Stimulated activated CD8-positive, alpha-beta memory T cell treated with anti-CD3 and anti-CD28 coated beads, Interleukin-4, amount 100 ng/mL, for 48 hours (primary cell): ENCODE data around the gene NEIL1.
"Not testable (repeated sequence)": the region's sequence is repeated elsewhere in the genome, so short reads cannot be mapped to it uniquely, and the experiment has no call there.

Experiments
- DNase-seq: peaks from one replicate; pipeline ENCODE4 v3.0.0-alpha.2; 2020

The NEIL1 gene

GRCh38 chr15:75335313-75335704 is 11.5 kb upstream of the NEIL1 start:
- DNase-seq, result no peak

DNA sequence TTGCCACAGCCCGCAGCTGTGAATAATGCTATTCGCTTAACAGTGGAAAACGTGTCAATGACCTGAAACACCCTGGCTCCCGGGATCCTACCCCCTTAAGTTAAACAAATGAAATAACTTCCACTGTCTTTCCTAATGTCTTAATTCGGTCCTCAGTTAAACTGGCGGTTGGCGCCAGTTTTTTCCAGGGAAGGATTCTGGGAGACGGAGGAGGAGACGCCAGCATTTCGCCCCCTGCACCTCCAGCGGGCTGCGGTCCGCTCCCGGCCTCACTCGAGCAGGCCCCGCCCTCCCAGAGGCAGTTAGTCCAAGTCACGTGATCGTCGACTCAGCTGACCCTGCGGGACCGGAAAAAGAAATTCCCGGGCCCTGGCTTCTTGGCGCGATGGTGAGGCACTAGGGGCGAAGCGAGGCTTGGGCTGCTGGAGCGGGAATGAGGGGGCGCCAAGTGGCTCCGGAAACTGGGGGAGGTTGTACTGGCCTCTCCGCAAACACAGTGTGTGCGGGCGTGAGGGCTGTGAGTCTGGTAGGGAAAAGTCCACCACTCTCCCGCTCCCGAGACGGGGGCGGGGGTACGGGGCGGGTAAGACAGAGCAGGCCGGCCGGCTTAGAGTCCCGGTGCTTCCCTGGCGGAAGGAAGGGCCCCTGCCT is 11.0 kb upstream of the NEIL1 start, which contains the start of gene COMMD4:
Gene COMMD4, plus strand, starts transcription at position 359 of the 651 bp plus-strand sequence. Its CDS starts 27 bp downstream, at position 386.
- peak; percentile 94 for DNase-seq

DNA sequence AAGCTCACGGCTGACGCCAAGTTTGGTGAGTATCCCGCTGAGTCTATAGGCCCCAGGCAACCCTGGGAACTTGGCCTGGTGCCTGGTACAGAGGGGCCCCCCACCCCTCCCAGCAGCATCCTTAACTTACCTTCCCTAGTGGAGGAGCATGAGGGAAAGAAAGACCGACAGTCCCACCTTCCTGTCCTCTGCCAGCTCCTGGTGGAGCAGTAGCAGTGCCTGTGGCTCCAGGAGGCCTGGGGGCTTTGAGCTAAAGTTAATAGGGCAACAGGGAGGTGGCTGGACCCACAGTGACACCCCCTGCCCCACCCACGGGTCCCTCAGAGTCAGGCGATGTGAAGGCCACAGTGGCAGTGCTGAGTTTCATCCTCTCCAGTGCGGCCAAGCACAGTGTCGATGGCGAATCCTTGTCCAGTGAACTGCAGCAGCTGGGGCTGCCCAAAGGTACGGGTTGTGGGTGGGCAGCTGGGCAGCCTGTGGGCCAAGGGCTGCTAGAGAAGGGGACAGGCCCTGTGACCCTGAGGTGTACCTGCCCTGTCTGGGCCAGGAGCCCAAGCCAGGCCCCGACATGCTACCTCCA is 8.1 kb upstream of the NEIL1 start:
- DNase-seq, result no peak

DNA sequence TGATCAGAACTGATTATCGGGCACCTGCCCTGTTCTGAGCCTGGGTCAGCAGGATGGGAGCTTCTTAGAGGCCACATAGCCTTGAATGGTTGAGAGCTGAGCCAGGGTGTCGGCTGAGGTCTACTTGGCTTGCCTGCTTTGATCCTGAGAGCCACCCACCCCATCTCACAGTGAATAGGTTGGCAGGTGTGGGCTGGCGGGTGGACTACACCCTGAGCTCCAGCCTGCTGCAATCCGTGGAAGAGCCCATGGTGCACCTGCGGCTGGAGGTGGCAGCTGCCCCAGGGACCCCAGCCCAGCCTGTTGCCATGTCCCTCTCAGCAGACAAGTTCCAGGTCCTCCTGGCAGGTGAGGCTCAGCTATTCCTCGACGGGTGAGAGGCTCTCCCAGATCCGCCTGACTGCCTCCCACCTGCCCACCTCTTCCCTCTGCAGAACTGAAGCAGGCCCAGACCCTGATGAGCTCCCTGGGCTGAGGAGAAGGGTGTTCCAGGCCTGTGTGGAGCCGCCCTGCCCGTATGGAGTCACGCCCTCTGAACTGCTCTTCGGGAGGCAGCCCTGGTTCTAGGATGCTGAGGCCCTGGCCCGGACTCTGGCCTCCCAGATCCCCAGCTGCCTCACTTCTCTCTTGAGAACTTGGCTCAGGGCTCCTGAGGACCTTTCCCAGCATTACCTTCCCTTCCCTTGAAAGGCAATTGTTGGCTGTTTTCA is 7.2 kb upstream of the NEIL1 start:
- DNase-seq, result no peak

DNA sequence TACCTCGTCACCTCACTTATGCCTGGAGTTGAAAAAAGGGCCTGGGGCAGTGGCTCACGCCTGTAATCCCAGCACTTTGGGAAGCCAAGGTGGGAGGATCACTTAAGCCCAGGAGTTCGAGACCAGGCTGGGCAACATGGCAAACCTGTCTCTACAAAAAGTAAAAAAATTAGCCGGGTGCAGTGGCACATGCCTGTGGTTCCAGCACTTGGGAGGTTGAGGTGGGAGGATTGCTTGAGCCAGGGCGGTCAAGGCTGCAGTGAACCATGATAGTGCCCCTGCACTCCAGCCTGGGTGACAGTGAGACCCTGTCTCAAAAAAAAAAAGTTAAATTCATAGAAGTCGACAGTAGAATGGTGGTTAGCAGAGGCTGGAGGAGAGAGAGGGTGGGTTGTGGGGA is 4.6 kb upstream of the NEIL1 start:
- DNase-seq, result no peak

- DNase-seq, result not testable (repeated sequence)
Observed at GRCh38 chr15:75343953-75344352, 2.9 kb upstream of the NEIL1 start.

DNA sequence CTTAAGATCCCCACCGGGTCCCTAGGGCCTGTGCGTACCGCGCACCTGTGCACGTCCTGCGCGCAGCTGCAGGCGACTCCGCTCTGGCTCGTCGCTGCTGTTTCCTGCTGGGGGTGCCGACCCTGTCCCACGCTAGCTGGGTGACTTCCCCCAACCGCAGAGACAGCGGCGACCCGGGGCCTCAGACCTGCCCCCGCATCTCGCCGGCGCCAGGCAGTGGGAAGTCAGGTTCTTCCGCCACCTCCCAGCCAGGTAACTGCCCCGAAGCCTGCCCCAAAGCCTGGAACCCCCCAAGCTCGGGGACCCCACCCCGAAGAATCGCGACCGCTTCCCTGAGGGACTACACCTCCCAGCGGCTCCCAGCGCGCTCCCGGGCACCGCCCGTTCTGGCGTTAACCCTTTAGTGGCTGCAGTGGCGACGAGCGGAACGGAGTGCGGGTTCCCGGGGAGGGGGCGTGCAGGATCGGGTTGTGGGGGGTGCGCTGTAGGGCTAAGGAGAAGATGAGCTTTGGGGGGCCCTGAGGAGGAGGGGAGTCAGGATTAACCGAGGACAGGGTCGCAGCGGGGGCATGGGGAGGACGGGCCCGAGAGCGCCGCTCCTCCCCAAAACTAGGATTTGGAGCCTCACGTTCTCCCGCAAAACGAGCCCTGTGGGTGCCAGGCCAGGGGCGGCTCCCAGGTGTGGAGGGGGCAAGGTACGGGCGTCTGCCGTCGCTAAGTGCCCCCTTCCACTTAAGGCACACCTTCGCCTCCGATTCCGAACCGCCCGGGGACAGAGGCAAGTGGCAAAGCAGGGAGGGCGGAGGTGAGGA is 589 bp downstream of the NEIL1 start:
- DNase-seq, result peak; percentile 62

GRCh38 chr15:75348034-75348561 is 1.3 kb downstream of the NEIL1 start:
- no peak for DNase-seq

DNA sequence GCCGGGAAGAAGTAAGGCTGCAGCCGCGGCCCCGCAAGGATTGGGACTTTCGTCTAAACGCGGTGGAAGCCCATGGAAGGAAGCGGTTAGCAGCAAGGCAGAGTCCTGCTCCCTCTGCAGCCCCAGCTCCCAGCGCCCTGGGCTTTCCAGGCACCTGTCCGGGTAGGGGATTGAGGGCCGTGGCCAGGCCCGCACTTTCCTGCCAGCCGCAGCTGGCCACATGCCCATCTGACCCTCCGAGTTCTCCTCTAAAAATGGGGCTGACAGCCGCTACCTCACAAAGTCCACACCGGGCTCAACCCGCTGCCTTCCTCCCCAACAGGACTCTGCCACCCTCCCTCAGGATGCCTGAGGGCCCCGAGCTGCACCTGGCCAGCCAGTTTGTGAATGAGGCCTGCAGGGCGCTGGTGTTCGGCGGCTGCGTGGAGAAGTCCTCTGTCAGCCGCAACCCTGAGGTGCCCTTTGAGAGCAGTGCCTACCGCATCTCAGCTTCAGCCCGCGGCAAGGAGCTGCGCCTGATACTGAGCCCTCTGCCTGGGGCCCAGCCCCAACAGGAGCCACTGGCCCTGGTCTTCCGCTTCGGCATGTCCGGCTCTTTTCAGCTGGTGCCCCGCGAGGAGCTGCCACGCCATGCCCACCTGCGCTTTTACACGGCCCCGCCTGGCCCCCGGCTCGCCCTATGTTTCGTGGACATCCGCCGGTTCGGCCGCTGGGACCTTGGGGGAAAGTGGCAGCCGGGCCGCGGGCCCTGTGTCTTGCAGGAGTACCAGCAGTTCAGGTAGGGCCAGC is 1.9 kb downstream of the NEIL1 start:
- no peak for DNase-seq

DNA sequence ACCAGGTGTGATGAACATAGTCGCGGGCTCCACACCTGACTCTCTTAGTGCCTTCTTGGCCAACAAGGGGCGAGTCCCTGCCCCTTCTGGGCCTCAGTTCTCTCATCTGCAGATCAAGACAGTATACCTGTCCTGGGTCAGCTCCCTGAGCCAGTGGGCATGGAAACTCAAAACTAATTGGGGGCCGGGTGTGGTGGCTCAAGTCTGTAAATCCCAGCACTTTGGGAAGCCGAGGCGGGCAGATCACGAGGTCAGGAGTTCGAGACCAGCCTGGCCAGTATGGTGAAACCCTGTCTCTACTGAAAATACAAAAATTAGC is 2.5 kb downstream of the NEIL1 start:
- not testable (repeated sequence) for DNase-seq

DNA sequence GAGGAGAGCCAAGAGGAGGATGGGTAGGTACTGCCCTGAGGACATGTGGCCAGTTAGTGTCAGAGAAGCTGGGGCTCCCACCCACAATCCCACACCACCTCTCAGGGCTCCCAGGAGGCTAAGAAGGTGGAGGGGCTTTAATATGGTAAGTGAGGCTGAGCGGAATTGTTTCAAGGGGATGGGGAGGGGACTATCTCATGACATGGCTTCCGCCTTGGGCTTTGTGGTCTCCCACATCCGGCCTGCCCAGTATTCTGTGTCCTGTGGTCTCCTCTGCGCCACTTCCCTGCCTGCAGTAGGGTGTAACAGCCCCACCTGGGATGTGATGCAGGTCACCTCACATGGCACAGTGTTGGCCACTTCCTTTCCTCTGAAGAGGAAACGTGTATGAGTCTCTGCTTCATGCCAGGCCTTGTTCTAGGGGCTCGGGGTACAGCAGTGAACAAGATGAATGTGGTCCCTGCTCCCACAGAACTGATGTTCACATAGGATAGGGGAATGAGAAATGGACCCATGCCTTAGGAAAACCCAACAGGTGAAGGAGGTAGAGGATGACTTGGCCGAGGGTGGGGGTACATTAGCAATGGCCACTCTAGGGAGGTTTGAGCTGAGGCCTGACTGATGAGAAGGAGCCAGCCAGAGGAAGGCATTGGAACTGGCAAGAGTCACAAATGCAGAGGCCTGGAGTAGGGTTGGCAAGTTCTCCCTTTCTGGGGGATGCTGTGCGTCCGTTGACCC is 3.2 kb downstream of the NEIL1 start:
- DNase-seq, result peak; percentile 83

DNA sequence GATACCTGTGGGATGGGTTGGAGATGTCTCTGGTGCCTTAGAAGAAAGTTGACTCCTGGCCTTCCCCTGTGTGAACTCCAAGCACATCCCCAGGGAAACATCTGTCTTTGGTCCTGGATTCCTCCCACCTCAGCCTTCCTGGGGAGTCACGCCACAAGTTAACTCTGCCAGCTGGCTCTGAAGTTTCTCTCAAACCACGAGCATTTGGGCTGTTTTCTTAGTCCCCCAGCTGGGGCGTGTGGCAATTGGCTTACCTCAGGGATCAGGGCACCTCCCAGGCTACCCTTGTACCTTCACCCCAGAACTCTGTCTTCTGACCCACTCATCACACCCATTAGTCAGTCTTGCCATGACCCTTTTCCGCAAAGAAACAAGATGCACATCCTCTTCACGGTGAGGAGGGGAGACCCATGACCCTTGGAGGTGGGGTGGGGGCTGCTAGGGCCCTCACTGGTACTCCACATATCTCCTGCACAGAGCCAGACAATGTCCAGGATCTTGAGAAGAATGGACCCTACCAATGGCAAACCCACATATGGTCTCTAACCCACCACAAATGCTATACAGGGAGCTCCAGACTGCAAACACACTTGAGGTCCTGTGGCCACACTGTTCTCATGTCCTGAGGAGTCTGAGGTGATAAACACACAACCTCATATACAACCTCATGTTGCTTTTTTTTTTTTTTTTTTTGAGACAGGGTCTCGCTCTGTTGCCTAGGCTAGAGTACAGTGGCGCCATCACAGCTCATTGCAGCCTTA is 3.9 kb downstream of the NEIL1 start:
- no peak for DNase-seq

- DNase-seq, result no peak
Observed at GRCh38 chr15:75352186-75353080, 5.6 kb downstream of the NEIL1 start.

DNA sequence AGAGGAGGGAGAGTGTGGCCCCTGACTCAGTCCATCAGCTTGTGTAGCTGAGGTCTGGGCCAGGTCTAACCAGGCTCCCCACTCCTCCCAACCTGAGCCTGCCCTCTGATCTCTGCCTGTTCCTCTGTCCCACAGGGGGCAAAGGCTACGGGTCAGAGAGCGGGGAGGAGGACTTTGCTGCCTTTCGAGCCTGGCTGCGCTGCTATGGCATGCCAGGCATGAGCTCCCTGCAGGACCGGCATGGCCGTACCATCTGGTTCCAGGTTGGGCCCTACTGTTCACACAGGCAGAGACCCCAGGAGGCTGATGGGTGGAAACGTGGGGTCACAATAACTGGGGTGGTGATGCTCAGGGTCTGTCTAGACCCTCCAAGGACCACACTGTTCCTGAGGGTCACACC is 6.8 kb downstream of the NEIL1 start:
- DNase-seq, result no peak

- no peak for DNase-seq
Observed at GRCh38 chr15:75354454-75354853, 7.6 kb downstream of the NEIL1 start.

GRCh38 chr15:75355369-75355768 is 8.5 kb downstream of the NEIL1 start:
- no peak for DNase-seq

GRCh38 chr15:75356006-75356405 is 9.2 kb downstream of the NEIL1 start:
- no peak for DNase-seq

GRCh38 chr15:75356517-75356916 is 9.7 kb downstream of the NEIL1 start:
- no peak for DNase-seq

GRCh38 chr15:75357976-75358673 is 11.3 kb downstream of the NEIL1 start:
- no peak for DNase-seq
